Activated T-cell treated with anti-CD3 and anti-CD28 coated beads, Interleukin-2, amount 50 U/mL, for 4 hours (primary cell): ENCODE measurements around the gene TECR. TPM values are rescaled to one million over a fixed set of nuclear protein-coding genes. Genes with fewer than 3 reads are reported as not detected.
A peak's percentile ranks its signal among the peaks of the same experiment; 100 is the strongest.
"Not testable (repeated sequence)": the region's sequence is repeated elsewhere in the genome, so short reads cannot be mapped to it uniquely, and the experiment has no call there.

Experiments used
- ATAC-seq, 2 donors: fragments of 200-7000 bp; cut with Tn5 transposase; one replicate each; pipeline ENCODE4 v1.10.0; 2021
- DNase-seq: peaks from one replicate; pipeline ENCODE4 v3.0.0-alpha.2; 2020
- H3K27me3 Mint-ChIP-seq: one replicate; pipeline ENCODE4 v1.8.0; 2021; ENCODE audit warnings: low read depth, mixed read lengths
- H3K36me3 Mint-ChIP-seq: one replicate; pipeline ENCODE4 v1.8.0; 2022; ENCODE audit warnings: mixed read lengths; ENCODE audit not compliant: insufficient read depth
- H3K4me1 Mint-ChIP-seq: one replicate; pipeline ENCODE4 v1.8.0; 2021; ENCODE audit warnings: low read depth, mixed read lengths
- H3K4me3 Mint-ChIP-seq: one replicate; pipeline ENCODE4 v1.8.0; 2021; ENCODE audit warnings: mild to moderate bottlenecking, moderate library complexity, mixed read lengths
- H3K9me3 Mint-ChIP-seq: one replicate; pipeline ENCODE4 v1.8.0; 2021; ENCODE audit warnings: mixed read lengths
- total RNA-seq, 3 donors: library from RNA; stranded (reverse); gene quantifications; one replicate each; pipeline ENCODE4 v1.2.1, GENCODE V29; 2021

The TECR gene
- total RNA-seq, 3 donors from 2014 or later: 92.5 to 96.3 (median 94.6) TPM

DNA sequence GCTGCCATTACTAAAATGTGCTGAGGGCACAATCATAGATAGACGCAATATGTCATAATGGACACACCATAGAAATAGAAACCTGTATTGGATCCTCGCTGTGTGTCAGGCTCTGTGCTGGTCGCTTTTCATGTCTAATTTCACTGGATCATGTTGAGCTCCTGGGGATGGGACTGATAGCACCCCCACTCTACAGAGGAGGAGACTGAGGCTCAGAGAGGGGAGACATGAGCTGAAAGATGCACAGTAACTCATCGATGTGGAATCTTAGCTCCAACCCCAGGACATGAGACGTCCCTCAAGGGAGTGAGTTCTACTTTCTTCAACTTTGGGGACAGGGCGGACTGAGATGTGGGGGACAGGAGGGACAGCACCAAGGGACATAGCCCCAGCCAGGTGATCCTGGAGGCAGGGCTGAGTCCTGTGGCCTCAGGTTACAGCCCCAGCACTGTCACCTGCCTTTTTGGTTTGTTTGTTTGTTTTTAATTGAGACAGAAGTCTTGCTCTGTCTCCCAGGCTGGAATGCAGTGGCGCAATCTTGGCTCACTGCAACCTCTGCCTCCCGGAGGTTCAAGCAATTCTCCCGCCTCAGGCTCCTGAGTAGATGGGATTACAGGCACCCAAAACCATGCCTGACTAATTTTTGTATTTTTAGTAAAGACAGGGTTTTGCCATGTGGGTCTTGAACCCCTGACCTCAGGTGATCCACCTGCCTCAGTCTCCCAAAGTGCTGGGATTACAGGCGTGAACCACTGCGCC is 26.9 kb upstream of the TECR start:
- H3K4me1 Mint-ChIP-seq: peaks cover 36% of the 10 kb centered on the region

GRCh38 chr19:14503285-14503684 is 26.1 kb upstream of the TECR start:
- H3K36me3 Mint-ChIP-seq: no peaks in the 10 kb centered on the region
- H3K27me3 Mint-ChIP-seq: no peaks in the 10 kb centered on the region
- peaks cover 43% of the 10 kb centered on the region for H3K4me1 Mint-ChIP-seq
- H3K4me3 Mint-ChIP-seq: no peak overlapping the region
- DNase-seq: no peak
- H3K9me3 Mint-ChIP-seq: no peaks in the 10 kb centered on the region
- ATAC-seq: no peak

More for the DNA sequence above, 26.9 kb upstream of the TECR start:
- DNase-seq (no peak), ATAC-seq (no peak)
- Mint-ChIP-seq H3K36me3 (no peaks in the 10 kb centered on the region), H3K27me3 (no peaks in the 10 kb centered on the region), H3K9me3 (no peaks in the 10 kb centered on the region), H3K4me3 (no peak overlapping the region)

- not testable (repeated sequence) for ATAC-seq, H3K9me3 Mint-ChIP-seq, DNase-seq, H3K36me3 Mint-ChIP-seq, H3K4me3 Mint-ChIP-seq, H3K27me3 Mint-ChIP-seq
- peaks cover 49% of the 10 kb centered on the region for H3K4me1 Mint-ChIP-seq
Measured at GRCh38 chr19:14504575-14504974, 24.8 kb upstream of the TECR start.

GRCh38 chr19:14505488-14506239 is 23.7 kb upstream of the TECR start:
- peak overlapping the region; percentile 33 for H3K4me3 Mint-ChIP-seq
- H3K4me1 Mint-ChIP-seq: peaks cover 54% of the 10 kb centered on the region
- peak; percentile 71 to 78 for ATAC-seq
- no peaks in the 10 kb centered on the region for H3K27me3 Mint-ChIP-seq
- no peaks in the 10 kb centered on the region for H3K9me3 Mint-ChIP-seq
- peak; percentile 72 for DNase-seq
- no peaks in the 10 kb centered on the region for H3K36me3 Mint-ChIP-seq

DNA sequence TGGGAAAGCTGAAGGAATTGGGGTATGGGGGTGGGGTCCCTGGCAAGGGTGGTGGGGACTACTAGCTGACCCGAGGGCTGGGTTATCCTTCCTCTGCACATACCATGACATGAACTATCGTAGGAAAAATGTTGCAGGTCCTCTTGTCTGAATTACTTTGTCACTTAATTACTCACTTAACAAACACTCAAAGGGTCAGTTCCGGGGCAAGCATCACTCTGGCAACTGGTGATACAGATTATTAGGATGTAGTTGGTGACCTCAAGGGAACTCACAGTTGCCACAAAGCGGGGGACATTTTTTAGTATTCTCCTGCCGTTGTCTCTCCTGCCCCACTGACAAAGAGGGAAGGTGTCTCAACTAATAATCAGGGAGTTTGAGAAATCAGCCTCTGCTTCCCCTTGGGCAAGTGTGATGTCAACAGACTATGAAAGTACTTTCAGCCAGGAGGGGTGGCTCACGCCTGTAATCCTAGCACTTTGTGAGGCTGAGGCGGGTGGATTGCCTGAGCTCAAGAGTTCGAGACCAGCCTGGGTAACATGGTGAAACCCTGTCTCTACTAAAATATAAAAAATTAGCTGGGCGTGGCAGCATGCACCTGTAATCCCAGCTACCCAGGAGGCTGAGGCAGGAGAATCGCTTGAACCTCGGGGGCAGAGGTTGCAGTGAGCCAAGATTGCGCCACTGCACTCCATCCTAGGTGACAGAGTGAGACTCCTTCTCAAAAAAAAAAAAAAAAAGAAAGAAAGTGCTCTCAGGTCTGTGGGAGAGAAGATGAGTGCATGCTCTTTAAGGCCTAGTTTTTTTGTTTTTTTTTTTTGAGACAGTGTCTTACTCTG is 21.5 kb upstream of the TECR start:
- no peaks in the 10 kb centered on the region for H3K9me3 Mint-ChIP-seq
- ATAC-seq: no peak
- peaks cover 62% of the 10 kb centered on the region for H3K4me1 Mint-ChIP-seq
- H3K36me3 Mint-ChIP-seq: no peaks in the 10 kb centered on the region
- H3K27me3 Mint-ChIP-seq: no peaks in the 10 kb centered on the region
- DNase-seq: no peak
- no peak overlapping the region for H3K4me3 Mint-ChIP-seq

DNA sequence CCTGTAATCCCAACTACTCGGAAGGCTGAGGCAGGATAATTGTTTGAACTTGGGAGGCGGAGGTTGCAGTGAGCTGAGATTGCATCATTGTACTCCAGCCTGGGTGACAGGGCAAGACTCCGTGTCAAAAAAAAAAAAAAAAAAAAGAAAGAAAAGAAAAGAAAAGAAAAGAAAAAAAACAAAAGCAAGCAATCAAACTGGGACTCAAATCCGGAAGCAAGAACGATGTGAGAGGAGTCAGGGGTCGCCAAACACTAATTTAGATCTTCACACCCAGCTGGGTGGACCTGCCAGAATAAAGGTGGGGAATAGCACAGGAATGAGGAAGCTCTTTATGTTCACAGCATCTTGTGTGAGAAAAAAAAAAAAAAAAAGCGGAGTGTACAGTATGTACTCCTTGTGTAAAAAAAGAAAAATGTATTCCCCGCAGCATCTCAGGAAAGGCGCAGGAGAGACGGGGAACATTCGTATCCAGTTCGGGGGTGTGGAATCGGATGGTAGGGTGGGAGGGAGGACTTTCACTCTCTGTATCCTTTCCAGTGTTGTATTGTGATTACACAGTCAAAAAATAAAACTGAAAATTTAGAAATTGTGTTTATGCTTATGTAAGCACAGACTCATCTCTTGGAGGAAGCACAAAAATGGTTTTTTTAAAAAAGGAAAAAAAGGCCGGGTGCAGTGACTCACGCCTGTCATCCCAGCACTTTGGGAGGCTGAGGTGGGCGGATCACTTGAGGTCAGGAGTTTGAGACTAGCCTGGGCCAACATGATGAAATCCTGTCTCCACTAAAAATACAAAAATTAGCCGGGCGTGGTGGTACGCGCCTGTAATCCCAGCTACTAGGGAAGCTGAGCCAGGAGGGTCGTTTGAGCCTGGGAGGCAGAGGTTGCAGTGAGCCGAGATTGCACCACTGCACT is 18.8 kb upstream of the TECR start:
- no peak overlapping the region for H3K4me3 Mint-ChIP-seq
- H3K27me3 Mint-ChIP-seq: no peaks in the 10 kb centered on the region
- H3K36me3 Mint-ChIP-seq: peaks cover 17% of the 10 kb centered on the region
- DNase-seq: no peak
- peaks cover 59% of the 10 kb centered on the region for H3K4me1 Mint-ChIP-seq
- no peaks in the 10 kb centered on the region for H3K9me3 Mint-ChIP-seq
- no peak for ATAC-seq

DNA sequence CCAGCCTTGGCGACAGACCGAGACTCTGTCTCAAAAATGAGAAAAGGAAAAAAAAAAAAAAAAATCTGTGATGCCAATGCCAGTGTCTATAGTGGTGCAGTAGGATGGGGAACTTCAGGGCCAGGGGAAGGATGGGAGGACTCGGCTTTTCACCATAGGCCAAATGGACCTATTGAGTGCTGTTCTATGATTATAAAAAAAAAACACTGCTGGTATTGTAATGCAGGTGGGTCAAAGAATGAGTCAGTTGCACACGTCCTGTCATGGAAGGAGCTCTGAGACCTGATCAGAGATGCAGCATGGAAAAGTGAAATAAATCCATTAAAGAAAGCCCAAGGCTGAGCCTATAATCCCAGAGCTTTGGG is 18.2 kb upstream of the TECR start:
- Mint-ChIP-seq H3K4me3 (no peak overlapping the region), H3K4me1 (peaks cover 60% of the 10 kb centered on the region), H3K27me3 (no peaks in the 10 kb centered on the region), H3K9me3 (no peaks in the 10 kb centered on the region), H3K36me3 (peaks cover 24% of the 10 kb centered on the region)
- ATAC-seq (no peak), DNase-seq (no peak)

DNA sequence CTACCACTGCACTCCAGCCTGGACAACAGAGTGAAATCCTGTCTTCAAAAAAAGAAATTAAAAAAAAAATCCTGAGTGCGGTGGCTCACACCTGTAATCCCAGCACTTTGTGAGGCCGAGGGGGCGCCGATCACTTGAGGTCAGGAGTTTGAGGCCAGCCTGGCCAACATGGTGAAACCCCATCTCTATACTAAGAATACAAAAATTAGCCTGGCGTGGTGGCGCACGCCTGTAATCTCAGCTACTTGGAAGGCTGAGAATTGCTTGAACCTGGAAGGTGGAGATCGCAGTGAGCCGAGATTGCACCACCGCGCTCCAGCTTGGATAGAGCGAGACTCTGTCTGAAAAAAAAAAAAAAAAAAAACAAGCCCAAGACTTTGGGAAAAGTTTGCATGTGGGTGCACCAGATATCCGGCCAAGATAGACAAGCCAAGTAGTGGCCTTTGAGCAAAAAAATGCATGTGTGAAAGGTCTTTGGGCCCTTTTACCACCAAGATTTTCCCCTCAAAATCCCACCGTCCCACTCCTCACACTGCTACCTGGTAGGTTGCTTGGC is 16.9 kb upstream of the TECR start:
- ATAC-seq (no peak), DNase-seq (no peak)
- Mint-ChIP-seq H3K27me3 (no peaks in the 10 kb centered on the region), H3K4me3 (no peak overlapping the region), H3K9me3 (no peaks in the 10 kb centered on the region), H3K36me3 (peaks cover 36% of the 10 kb centered on the region), H3K4me1 (peaks cover 55% of the 10 kb centered on the region)

DNA sequence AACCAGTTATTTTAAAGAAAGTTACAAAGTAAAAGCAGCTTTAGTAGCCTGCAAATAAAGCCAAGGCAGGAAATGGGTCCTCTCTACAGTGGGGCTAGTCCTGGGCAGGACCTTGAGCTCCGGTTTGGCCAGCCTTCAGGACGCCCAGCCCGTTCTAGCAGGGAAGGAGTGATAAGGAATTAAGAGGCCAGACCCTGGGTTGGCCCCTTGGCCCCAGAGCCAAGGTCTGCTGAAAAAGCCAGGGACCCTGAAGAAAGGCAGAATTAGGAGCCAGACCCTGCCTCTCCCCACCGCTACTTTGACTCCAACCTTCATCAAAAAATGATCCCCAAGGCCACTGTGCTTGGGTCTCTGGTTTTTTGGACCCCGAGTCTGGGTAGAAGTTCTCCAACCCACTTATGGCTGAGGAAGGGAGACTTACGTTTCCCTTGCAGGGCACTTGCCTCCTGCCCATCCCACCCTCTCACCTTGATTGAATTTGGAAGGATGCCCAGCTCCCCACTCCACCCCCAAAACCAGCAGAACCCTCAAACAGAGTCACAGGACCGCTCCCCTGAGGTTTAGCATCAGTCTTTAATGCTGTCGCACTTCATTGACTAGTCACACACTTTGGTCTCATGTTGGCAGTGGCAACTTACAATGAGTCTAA is 15.1 kb upstream of the TECR start:
- Mint-ChIP-seq H3K27me3 (no peaks in the 10 kb centered on the region), H3K9me3 (no peaks in the 10 kb centered on the region), H3K4me3 (peak overlapping the region; percentile 92), H3K4me1 (peaks cover 50% of the 10 kb centered on the region), H3K36me3 (peaks cover 36% of the 10 kb centered on the region)
- DNase-seq (no peak), ATAC-seq (no peak)

GRCh38 chr19:14515501-14516047 is 13.8 kb upstream of the TECR start:
- H3K27me3 Mint-ChIP-seq: no peaks in the 10 kb centered on the region
- peaks cover 55% of the 10 kb centered on the region for H3K4me1 Mint-ChIP-seq
- H3K9me3 Mint-ChIP-seq: no peaks in the 10 kb centered on the region
- peaks cover 36% of the 10 kb centered on the region for H3K36me3 Mint-ChIP-seq
- no peak for DNase-seq
- ATAC-seq: no peak
- H3K4me3 Mint-ChIP-seq: peak overlapping the region; percentile 92

DNA sequence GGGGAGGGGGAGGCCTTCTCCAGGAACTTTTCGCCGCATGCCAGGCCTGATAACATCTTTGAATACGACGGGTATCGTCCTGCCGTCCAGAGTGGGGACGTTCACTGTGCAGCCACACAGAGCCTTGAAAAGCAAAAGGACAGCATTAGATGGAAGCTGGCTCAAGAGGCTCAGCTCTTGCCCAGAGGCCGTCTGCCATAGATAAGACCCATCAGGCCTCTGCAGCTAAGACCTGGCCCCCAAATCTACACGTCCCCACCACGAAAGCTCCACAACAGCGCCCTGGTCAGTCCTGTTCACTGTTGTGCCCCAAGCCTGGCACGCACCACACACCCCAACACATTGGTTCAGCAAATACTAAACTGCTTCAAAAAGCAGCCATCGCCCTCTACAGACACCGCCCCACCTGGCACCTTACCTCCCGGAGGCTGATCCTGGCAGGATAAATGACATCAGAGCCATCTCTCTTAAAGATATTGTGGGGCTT is 13.3 kb upstream of the TECR start:
- H3K4me3 Mint-ChIP-seq: peak overlapping the region; percentile 92
- ATAC-seq: no peak
- H3K27me3 Mint-ChIP-seq: no peaks in the 10 kb centered on the region
- peaks cover 36% of the 10 kb centered on the region for H3K36me3 Mint-ChIP-seq
- H3K9me3 Mint-ChIP-seq: no peaks in the 10 kb centered on the region
- H3K4me1 Mint-ChIP-seq: peaks cover 51% of the 10 kb centered on the region
- no peak for DNase-seq

DNA sequence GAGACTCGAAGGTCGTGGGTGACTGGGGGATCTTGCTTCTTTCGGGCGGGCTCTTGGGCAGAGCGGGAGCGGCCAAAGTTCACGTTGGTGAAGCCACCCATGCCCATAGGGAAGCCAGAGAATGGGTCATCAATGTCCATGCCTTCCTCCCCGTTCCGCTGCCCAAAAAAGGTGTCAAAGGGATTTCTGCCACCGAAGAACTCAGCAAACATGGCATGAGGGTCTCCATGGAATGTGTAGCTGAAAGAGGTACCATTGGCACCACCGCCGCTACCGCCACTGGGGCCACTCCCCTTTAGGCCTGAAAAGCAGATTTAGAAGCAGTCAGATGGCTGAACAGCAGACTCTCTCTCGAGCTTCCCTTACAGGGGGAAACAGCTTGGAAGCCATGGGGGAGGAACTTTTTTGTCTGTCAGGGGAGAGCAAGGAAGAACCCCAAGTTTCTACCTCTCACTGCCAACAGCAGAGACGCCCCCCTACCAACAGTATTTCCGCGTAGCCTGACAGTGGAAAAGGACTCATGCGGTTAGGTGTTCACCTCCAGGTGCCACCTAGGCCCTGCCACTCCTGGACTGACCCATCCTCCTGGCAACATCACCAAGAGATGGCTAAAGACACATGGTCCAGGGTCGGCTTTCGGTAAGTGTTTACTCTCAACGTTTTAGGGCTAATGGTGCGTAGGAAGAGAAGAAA is 12.5 kb upstream of the TECR start:
- ATAC-seq: no peak
- peaks cover 36% of the 10 kb centered on the region for H3K36me3 Mint-ChIP-seq
- no peaks in the 10 kb centered on the region for H3K9me3 Mint-ChIP-seq
- H3K4me1 Mint-ChIP-seq: peaks cover 56% of the 10 kb centered on the region
- no peak for DNase-seq
- no peaks in the 10 kb centered on the region for H3K27me3 Mint-ChIP-seq
- H3K4me3 Mint-ChIP-seq: peak overlapping the region; percentile 92
